Muscle layer of colon (tissue), 2 donors: ENCODE measurements around the gene AVL9.

ENCODE experiments used
- H3K27ac ChIP-seq: one replicate; pipeline ENCODE4 v1.7.0; 2013; ENCODE audit warnings: low read depth, mild to moderate bottlenecking, low read length, moderate library complexity
- H3K27me3 ChIP-seq, 2 donors: one replicate each; pipeline ENCODE4 v1.7.0; 2013; ENCODE audit warnings: low read length in 2 of 2, mild to moderate bottlenecking in 2 of 2; ENCODE audit not compliant: insufficient read depth in 2 of 2, control insufficient read depth in 1 of 2
- H3K36me3 ChIP-seq: one replicate; pipeline ENCODE4 v1.7.0; 2013; ENCODE audit warnings: mild to moderate bottlenecking, low read length; ENCODE audit not compliant: insufficient read depth
- H3K4me1 ChIP-seq: one replicate; pipeline ENCODE4 v1.7.0; 2013; ENCODE audit warnings: mild to moderate bottlenecking, low read length; ENCODE audit not compliant: insufficient read depth
- H3K4me3 ChIP-seq, 2 donors: one replicate each; pipeline ENCODE4 v1.7.0; 2013; ENCODE audit warnings: low read length in 2 of 2, low read depth in 1 of 2, mild to moderate bottlenecking in 1 of 2, moderate library complexity in 1 of 2
- H3K9ac ChIP-seq: one replicate; pipeline ENCODE4 v1.7.0; 2013; ENCODE audit warnings: low read length
- H3K9me3 ChIP-seq: one replicate; pipeline ENCODE4 v1.7.0; 2013; ENCODE audit warnings: mild to moderate bottlenecking, low read length
- donor health status: abdominal sarcoma.
- donor health status: Adenocarcinoma of cecum.

Gene AVL9

GRCh38 chr7:32536585-32536984, 41.3 kb downstream of the AVL9 start:
- no peak overlapping the region for H3K9ac ChIP-seq
- H3K27ac ChIP-seq, result no peak overlapping the region
- H3K4me1 ChIP-seq, result peaks cover 7% of the 10 kb centered on the region
- H3K9me3 ChIP-seq, result no peaks in the 10 kb centered on the region
- H3K4me3 ChIP-seq, result no peak overlapping the region
- H3K36me3 ChIP-seq, result no peaks in the 10 kb centered on the region
- no peaks in the 10 kb centered on the region for H3K27me3 ChIP-seq

- H3K9me3 ChIP-seq, result no peaks in the 10 kb centered on the region
- no peak overlapping the region for H3K9ac ChIP-seq
- H3K4me1 ChIP-seq, result peaks cover 7% of the 10 kb centered on the region
- H3K27ac ChIP-seq, result no peak overlapping the region
- H3K27me3 ChIP-seq, result no peaks in the 10 kb centered on the region
- H3K36me3 ChIP-seq, result no peaks in the 10 kb centered on the region
- no peak overlapping the region for H3K4me3 ChIP-seq
Measured at GRCh38 chr7:32537760-32538159, 42.5 kb downstream of the AVL9 start.

- peaks cover 7% of the 10 kb centered on the region for H3K4me1 ChIP-seq
- peaks cover 12% of the 10 kb centered on the region for H3K36me3 ChIP-seq
- H3K27me3 ChIP-seq, result no peaks in the 10 kb centered on the region
- H3K9ac ChIP-seq, result no peak overlapping the region
- no peak overlapping the region for H3K4me3 ChIP-seq
- H3K9me3 ChIP-seq, result no peaks in the 10 kb centered on the region
- H3K27ac ChIP-seq, result no peak overlapping the region
Measured at GRCh38 chr7:32539366-32539765, 44.1 kb downstream of the AVL9 start.

- H3K9ac ChIP-seq, result no peak overlapping the region
- H3K27me3 ChIP-seq, result no peaks in the 10 kb centered on the region
- H3K4me3 ChIP-seq, result no peak overlapping the region
- no peak overlapping the region for H3K27ac ChIP-seq
- H3K9me3 ChIP-seq, result no peaks in the 10 kb centered on the region
- peaks cover 12% of the 10 kb centered on the region for H3K36me3 ChIP-seq
- peaks cover 7% of the 10 kb centered on the region for H3K4me1 ChIP-seq
Measured at GRCh38 chr7:32539919-32540531, 44.7 kb downstream of the AVL9 start.

- no peaks in the 10 kb centered on the region for H3K27me3 ChIP-seq
- H3K4me3 ChIP-seq, result no peak overlapping the region
- no peaks in the 10 kb centered on the region for H3K4me1 ChIP-seq
- no peak overlapping the region for H3K27ac ChIP-seq
- peaks cover 15% of the 10 kb centered on the region for H3K36me3 ChIP-seq
- no peak overlapping the region for H3K9ac ChIP-seq
- no peaks in the 10 kb centered on the region for H3K9me3 ChIP-seq
Measured at GRCh38 chr7:32542595-32542994, 47.3 kb downstream of the AVL9 start.

GRCh38 chr7:32559480-32559879, 64.2 kb downstream of the AVL9 start:
- H3K4me1 ChIP-seq, result no peaks in the 10 kb centered on the region
- no peaks in the 10 kb centered on the region for H3K9me3 ChIP-seq
- no peak overlapping the region for H3K27ac ChIP-seq
- no peak overlapping the region for H3K4me3 ChIP-seq
- H3K27me3 ChIP-seq, result no peaks in the 10 kb centered on the region
- peaks cover 35% of the 10 kb centered on the region for H3K36me3 ChIP-seq
- H3K9ac ChIP-seq, result no peak overlapping the region

GRCh38 chr7:32560075-32560474, 64.8 kb downstream of the AVL9 start:
- Histone ChIP-seq H3K27me3 (no peaks in the 10 kb centered on the region), H3K4me3 (no peak overlapping the region), H3K27ac (no peak overlapping the region), H3K9ac (no peak overlapping the region), H3K4me1 (no peaks in the 10 kb centered on the region), H3K36me3 (peaks cover 35% of the 10 kb centered on the region), H3K9me3 (no peaks in the 10 kb centered on the region)

GRCh38 chr7:32561613-32562012, 66.3 kb downstream of the AVL9 start:
- no peaks in the 10 kb centered on the region for H3K9me3 ChIP-seq
- H3K27ac ChIP-seq, result no peak overlapping the region
- no peak overlapping the region for H3K4me3 ChIP-seq
- H3K4me1 ChIP-seq, result no peaks in the 10 kb centered on the region
- H3K36me3 ChIP-seq, result peaks cover 35% of the 10 kb centered on the region
- no peak overlapping the region for H3K9ac ChIP-seq
- H3K27me3 ChIP-seq, result no peaks in the 10 kb centered on the region

- no peak overlapping the region for H3K4me3 ChIP-seq
- no peaks in the 10 kb centered on the region for H3K4me1 ChIP-seq
- no peaks in the 10 kb centered on the region for H3K9me3 ChIP-seq
- H3K27ac ChIP-seq, result no peak overlapping the region
- H3K36me3 ChIP-seq, result peaks cover 23% of the 10 kb centered on the region
- no peak overlapping the region for H3K9ac ChIP-seq
- no peaks in the 10 kb centered on the region for H3K27me3 ChIP-seq
Measured at GRCh38 chr7:32564542-32564941, 69.3 kb downstream of the AVL9 start.

GRCh38 chr7:32569388-32570289, 74.3 kb downstream of the AVL9 start:
- H3K36me3 ChIP-seq, result peaks cover 23% of the 10 kb centered on the region
- H3K4me1 ChIP-seq, result no peaks in the 10 kb centered on the region
- H3K4me3 ChIP-seq, result no peak overlapping the region

GRCh38 chr7:32573110-32573687, 77.9 kb downstream of the AVL9 start:
- no peaks in the 10 kb centered on the region for H3K27me3 ChIP-seq
- H3K27ac ChIP-seq, result no peak overlapping the region
- peaks cover 44% of the 10 kb centered on the region for H3K36me3 ChIP-seq
- H3K9me3 ChIP-seq, result no peaks in the 10 kb centered on the region
- no peak overlapping the region for H3K9ac ChIP-seq
- H3K4me1 ChIP-seq, result peaks cover 3% of the 10 kb centered on the region
- H3K4me3 ChIP-seq, result no peak overlapping the region

More at GRCh38 chr7:32569388-32570289, 74.3 kb downstream of the AVL9 start:
- Histone ChIP-seq H3K27me3 (no peaks in the 10 kb centered on the region), H3K9ac (no peak overlapping the region), H3K9me3 (no peaks in the 10 kb centered on the region), H3K27ac (no peak overlapping the region)
